Lung (tissue), 10 donors: Measurements from ENCODE around the gene MST1. TPM values are rescaled to one million over a fixed set of nuclear protein-coding genes. Genes with fewer than 3 reads are reported as not detected.
"Not testable (repeated sequence)": the region's sequence is repeated elsewhere in the genome, so short reads cannot be mapped to it uniquely, and the experiment has no call there.

Experiments used
- ATAC-seq: fragments of 200-7000 bp; cut with Tn5 transposase; one replicate; pipeline ENCODE4 v1.9.1; 2020; ENCODE audit warnings: moderate number of reproducible peaks; ENCODE audit not compliant: insufficient read depth, low FRiP score
- DNase-seq, 3 donors: peaks; one replicate each; pipeline ENCODE4 v3.0.0-alpha.2; 2013 to 2017
- H3K27ac ChIP-seq, 2 donors: one replicate each; pipeline ENCODE4 v1.5.1; 2013; ENCODE audit warnings: mild to moderate bottlenecking in 2 of 2, moderate library complexity in 2 of 2, control low read depth in 1 of 2, inconsistent platforms in 1 of 2, low read depth in 1 of 2, low read length in 1 of 2
- H3K27me3 ChIP-seq, 3 donors: one replicate each; pipeline ENCODE4 v1.5.1; 2013; ENCODE audit warnings: low read length in 2 of 3; ENCODE audit not compliant: control insufficient read depth in 3 of 3, insufficient read depth in 3 of 3
- H3K36me3 ChIP-seq, 4 donors: one replicate each; pipeline ENCODE4 v1.5.1; 2013; ENCODE audit warnings: low read length in 4 of 4, mild to moderate bottlenecking in 1 of 4, moderate library complexity in 1 of 4; ENCODE audit not compliant: control insufficient read depth in 4 of 4, insufficient read depth in 4 of 4
- H3K4me1 ChIP-seq, 5 donors: one replicate each; pipeline ENCODE4 v1.5.1; 2013; ENCODE audit warnings: low read length in 5 of 5, mild to moderate bottlenecking in 2 of 5, moderate library complexity in 1 of 5; ENCODE audit not compliant: control insufficient read depth in 5 of 5, insufficient read depth in 5 of 5
- H3K4me3 ChIP-seq: one replicate; pipeline ENCODE4 v1.5.1; 2013; ENCODE audit warnings: mild to moderate bottlenecking, control low read depth, moderate library complexity
- H3K9ac ChIP-seq, 2 donors: one replicate each; pipeline ENCODE4 v1.5.1; 2013; ENCODE audit warnings: low read length in 2 of 2, control low read depth in 1 of 2; ENCODE audit not compliant: insufficient read depth in 1 of 2
- H3K9me3 ChIP-seq, 4 donors: one replicate each; pipeline ENCODE4 v1.5.1; 2013; ENCODE audit warnings: low read length in 3 of 4, mild to moderate bottlenecking in 1 of 4, moderate library complexity in 1 of 4; ENCODE audit not compliant: control insufficient read depth in 4 of 4, insufficient read depth in 3 of 4
- WGBS, 2 donors: extraction: QIAGEN DNeasy Blood & Tissue Kit; methylation state at CpG; one replicate each; pipeline ENCODE4 v1.1.7; 2013; 5-methylcytosine and 5-hydroxymethylcytosine counted together
- polyA plus RNA-seq, 2 donors: library from polyadenylated mRNA; stranded (reverse); fragments of 200-250 nt; gene quantifications; one replicate each; pipeline ENCODE4 v1.2.1, GENCODE V29; 2013
- total RNA-seq, 2 donors: library from RNA; depleted of rRNA in 1 of 2; stranded (reverse); fragments of >200 nt in 1 of 2; gene quantifications; one replicate each; pipeline ENCODE4 v1.2.1, GENCODE V29; 2014 to 2021
- donor health status: Bipolar disorder and iron deficiency.
- donor health status: healthy.
- donor health status: DM: yes; HTN: yes; CAD: no.

Gene MST1
- total and polyA plus RNA-seq, 4 donors = 8.3 to 27.0 (median 17.2) TPM

- not testable (repeated sequence) for H3K9me3 ChIP-seq, ATAC-seq, H3K9ac ChIP-seq, H3K36me3 ChIP-seq, DNase-seq, H3K27ac ChIP-seq, H3K27me3 ChIP-seq, H3K4me3 ChIP-seq
- 87 to 89% methylated on average over 3 of the region's 3 CpGs for WGBS, 2 donors
- H3K4me1 ChIP-seq = peaks cover 0 to 18% (median 6%) of the 10 kb centered on the region in 5 donors
Measured at GRCh38 chr3:49691481-49691880, 2.2 kb upstream of the MST1 start.

DNA sequence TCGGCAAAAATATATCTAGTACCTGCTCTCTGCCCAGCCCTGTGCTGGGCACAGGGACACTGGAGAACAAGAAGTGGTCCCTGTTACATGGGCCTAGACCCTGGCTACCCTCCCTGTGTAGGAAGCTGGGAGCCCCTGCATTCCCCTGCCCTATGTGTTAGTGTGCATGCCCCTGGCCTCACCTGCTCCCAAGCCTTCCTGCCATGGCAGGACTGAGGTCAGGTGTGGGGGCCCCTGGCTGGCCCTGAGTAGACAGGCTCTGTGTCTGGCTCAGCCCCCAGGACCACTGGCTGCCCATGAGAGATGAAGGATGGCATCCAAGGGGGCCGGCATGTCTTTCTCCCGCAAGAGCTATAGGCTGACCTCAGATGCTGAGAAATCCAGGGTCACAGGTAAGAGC, 1.6 kb upstream of the MST1 start:
- peaks cover 0 to 18% (median 6%) of the 10 kb centered on the region in 5 donors for H3K4me1 ChIP-seq
- not testable (repeated sequence) for DNase-seq, H3K27ac ChIP-seq, H3K4me3 ChIP-seq, ATAC-seq, H3K36me3 ChIP-seq, H3K9ac ChIP-seq, H3K27me3 ChIP-seq, H3K9me3 ChIP-seq
- WGBS, 2 donors = 93 to 94% methylated on average over 3 of the region's 3 CpGs

DNA sequence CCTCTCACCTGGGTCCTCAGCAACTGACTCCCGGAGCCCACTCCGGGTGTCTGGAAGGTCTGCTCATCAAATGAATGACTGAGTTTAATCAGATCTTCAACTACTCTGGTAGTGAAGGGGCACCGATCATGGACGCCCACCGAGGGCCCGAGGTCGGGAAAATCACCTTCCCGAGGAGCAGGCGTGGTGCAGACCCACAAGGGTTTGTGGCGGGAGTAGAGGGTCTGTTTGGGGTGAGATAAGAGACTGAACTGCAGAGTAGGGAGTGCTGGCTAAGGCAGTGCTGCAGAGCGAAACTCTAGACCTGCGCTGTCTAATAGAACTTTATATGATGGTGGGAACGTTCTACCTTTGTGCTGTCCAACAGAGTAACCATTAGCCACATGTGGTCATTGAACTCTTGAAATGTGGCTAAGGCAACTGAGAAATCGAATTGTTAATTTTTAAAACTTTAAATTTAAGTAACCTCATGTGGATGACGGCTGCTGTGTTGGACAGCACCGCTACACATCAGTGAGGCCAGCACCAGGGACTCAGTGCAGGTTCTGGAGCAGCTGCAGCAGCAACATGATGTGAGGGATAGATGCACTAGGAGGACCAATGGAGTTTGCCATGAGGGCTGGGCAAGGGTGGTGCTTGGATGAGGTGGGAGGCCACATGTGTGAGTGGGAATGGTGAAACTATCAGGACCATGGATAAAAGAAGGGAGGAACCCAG, 792 bp upstream of the MST1 start:
- Histone ChIP-seq H3K9ac (peak overlapping the region; percentile 41 to 71), H3K4me3 (peak overlapping the region; percentile 75), H3K4me1 (peaks cover 0 to 18% (median 6%) of the 10 kb centered on the region in 5 donors)
- not testable (repeated sequence) for ATAC-seq, H3K36me3 ChIP-seq, DNase-seq, H3K9me3 ChIP-seq, H3K27me3 ChIP-seq, H3K27ac ChIP-seq
- WGBS, 2 donors = 8 to 9% methylated on average over 16 of the region's 16 CpGs

DNA sequence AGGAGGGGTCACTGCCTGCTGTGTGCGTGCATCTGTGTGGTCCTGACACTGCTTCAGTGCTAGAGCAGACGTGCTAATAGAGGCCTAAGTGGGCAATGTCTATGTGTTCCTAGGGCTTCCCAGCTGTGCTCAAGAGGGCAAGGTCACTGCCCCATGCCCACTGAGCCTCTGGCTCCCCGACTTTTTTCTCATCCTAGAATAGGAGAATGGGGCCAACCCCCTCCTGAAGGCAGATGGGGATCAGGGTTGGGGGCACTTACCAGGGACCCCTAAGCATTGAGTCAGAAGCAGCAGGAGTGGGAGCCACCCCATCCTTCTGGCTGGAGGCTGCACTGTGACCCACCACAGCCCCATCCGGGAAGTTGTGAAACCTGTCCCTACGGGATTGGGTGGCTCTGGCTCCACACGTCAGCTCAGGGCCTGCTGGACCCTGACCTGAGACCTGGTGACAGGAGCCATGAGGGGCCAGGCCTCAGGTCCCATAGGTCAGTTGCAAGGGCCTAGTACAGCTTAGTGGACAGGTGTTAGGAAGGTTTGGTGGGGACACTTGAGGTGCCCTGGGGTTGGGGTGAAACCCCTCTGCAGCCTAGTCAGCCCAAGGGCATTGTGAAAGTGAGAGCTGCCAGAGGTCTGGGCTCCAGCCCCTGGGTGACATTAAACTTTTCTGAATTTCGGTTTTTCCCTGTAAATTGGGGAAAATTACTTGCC, 782 bp downstream of the MST1 start:
- H3K36me3 ChIP-seq, H3K9ac ChIP-seq, H3K9me3 ChIP-seq, DNase-seq, H3K4me3 ChIP-seq, H3K27me3 ChIP-seq, ATAC-seq: not testable (repeated sequence)
- peaks cover 0 to 18% (median 6%) of the 10 kb centered on the region in 5 donors for H3K4me1 ChIP-seq
- H3K27ac ChIP-seq = peak overlapping the region in 1 of 2 donors; percentile 72
- 66 to 77% methylated on average over 5 to 7 of the region's 7 CpGs for WGBS, 2 donors

- not testable (repeated sequence) for H3K9ac ChIP-seq, H3K27me3 ChIP-seq, H3K9me3 ChIP-seq, H3K4me3 ChIP-seq, DNase-seq, ATAC-seq, H3K27ac ChIP-seq
- 96 to 97% methylated on average over 9 to 12 of the region's 12 CpGs for WGBS, 2 donors
- peaks cover 0 to 15% (median 8%) of the 10 kb centered on the region in 4 donors for H3K36me3 ChIP-seq
- H3K4me1 ChIP-seq = peaks cover 0 to 18% (median 6%) of the 10 kb centered on the region in 5 donors
Measured at GRCh38 chr3:49687424-49687795, 1.9 kb downstream of the MST1 start.

DNA sequence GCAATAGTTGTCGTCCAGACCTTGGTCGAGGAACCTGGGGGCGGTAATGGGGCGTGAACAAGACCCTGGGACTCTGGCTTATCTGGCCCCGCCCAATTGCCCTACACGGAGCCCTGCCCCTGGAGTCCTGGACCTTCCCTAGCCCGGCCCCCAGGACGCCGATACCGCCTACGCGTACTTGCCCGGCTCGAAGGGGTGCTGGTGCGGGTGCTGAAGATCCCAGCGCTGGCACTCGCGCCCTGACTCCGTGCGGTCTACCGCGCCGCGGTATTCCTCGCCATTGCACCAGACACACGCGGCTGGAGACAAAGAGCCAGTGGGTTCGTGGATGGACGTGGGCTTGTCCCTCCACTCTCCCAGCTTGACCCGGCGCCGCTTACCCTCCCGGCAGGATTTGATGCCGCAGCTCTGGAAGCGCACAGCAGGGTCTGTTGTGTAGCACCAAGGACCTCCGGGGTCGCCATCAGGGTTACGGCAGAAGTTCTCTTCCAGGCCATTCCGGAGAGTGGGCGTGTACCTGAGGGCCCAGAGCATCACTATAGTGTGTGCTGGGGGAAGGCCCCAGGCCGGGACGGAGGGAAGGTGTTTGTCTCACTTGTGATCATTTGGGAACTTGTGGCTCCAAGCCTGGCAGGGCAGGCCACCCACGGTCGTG, 2.4 kb downstream of the MST1 start:
- H3K36me3 ChIP-seq = peaks cover 0 to 20% (median 9%) of the 10 kb centered on the region in 4 donors
- not testable (repeated sequence) for H3K27me3 ChIP-seq, H3K9ac ChIP-seq, H3K9me3 ChIP-seq, H3K27ac ChIP-seq, H3K4me3 ChIP-seq
- DNase-seq = peak; percentile 63 to 77 (median 63)
- 17 to 18% methylated on average over 29 to 44 of the region's 44 CpGs for WGBS, 2 donors
- H3K4me1 ChIP-seq = peaks cover 0 to 18% (median 6%) of the 10 kb centered on the region in 5 donors
- ATAC-seq = peak; percentile 67

DNA sequence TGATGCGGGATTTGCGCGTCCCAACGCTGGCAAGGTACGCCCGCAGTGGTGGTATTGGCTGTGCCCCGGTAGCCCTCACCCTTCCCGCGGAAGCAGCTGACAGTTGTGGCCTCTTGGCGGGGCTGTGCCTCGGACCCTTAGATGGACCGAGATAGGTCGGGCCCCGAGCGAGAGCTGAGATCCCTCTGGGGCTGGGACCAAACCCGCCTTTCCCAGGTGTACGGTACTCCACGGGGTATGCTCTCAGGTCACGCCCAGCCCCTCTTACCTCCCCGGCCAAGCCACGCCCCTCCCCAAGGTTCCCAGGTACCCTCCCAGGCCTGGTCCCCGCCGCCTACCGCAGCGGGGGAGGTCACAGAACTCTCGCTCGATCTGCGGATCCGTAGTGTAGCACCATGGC, 2.9 kb downstream of the MST1 start:
- DNase-seq (peak; percentile 33 to 66 (median 63)), ATAC-seq (peak; percentile 59)
- Histone ChIP-seq H3K36me3 (peaks cover 0 to 21% (median 11%) of the 10 kb centered on the region in 4 donors), H3K4me1 (peaks cover 0 to 18% (median 6%) of the 10 kb centered on the region in 5 donors)
- not testable (repeated sequence) for H3K9me3 ChIP-seq, H3K4me3 ChIP-seq, H3K27ac ChIP-seq, H3K9ac ChIP-seq, H3K27me3 ChIP-seq
- WGBS, 2 donors = 1 to 3% methylated on average over 23 to 24 of the region's 29 CpGs
